GM03348 (cell line): ENCODE data around the gene TMEM192.
"Not testable (repeated sequence)": the region's sequence is repeated elsewhere in the genome, so short reads cannot be mapped to it uniquely, and the experiment has no call there.

ENCODE experiments used
- DNase-seq: peaks from one replicate; pipeline ENCODE4 v3.0.0; 2012; ENCODE audit warnings: low spot score

Gene TMEM192

GRCh38 chr4:165112368-165113121 lies at the start of gene TMEM192:
Gene TMEM192, minus strand, starts transcription at chr4:165112860. Its CDS starts 87 bp downstream, at chr4:165112773.
- DNase-seq: peak; percentile 99

- DNase-seq: no peak
Observed at GRCh38 chr4:165158762-165159161, 46.1 kb upstream of the TMEM192 start.

DNA sequence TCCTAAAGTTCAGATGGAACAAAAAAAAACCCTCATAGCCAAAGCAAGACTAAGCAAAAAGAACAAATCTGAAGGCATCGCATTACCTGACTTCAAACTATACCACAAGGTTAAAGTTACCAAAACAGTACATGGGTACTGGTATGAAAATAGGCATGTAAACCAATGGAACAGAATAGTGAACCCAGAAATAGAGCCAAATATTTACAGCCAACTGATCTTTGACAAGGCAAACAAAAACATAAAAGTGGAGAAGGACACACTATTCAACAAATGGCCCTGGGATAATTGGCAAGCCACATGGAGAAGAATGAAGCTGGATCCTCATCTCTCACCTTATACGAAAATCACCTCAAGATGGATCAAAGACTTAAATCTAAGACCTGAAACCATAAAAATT lies 44.2 kb upstream of the TMEM192 start:
- DNase-seq: no peak

DNA sequence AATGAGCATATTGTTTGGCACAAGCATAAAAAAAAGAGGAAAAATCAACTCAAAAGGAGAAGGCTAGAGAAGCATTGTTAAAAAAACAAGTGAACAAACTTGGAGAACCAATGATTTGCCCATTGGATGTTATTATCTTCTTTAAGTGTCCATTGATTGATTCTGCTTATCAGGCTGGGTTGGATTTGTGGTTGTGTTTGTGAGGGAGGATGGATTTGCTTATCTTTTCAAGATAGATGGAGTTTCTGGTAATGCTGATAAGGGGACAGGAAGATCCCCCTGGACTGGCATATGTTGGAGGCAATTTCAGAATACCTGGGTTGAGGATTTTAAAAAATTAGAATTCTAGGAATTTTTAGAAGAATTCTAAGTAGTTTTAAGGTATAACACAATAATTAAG lies 41.8 kb upstream of the TMEM192 start:
- DNase-seq: no peak

DNA sequence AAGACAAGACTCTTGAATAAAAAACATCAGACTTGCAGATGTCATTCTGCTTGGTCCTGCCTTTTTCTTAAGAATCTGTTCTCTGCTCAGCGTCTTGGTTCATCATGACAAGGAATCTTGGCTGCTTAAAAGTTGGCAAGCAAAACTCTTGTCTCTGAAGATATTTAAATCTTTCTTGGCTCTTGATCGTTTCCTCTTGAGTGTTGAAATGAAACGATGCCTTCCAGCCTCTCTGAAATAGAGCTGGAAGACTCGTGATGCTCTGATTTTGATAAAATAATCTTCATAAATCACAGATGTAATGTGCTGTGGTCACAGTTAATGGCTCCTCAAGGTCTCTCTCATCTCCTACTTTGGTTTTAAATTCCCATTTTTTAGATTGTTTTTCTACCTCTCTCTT lies 39.9 kb upstream of the TMEM192 start:
- DNase-seq: peak; percentile 21

- no peak for DNase-seq
Observed at GRCh38 chr4:165151734-165152133, 39.1 kb upstream of the TMEM192 start.

GRCh38 chr4:165150545-165150944 lies 37.9 kb upstream of the TMEM192 start:
- DNase-seq: no peak

DNA sequence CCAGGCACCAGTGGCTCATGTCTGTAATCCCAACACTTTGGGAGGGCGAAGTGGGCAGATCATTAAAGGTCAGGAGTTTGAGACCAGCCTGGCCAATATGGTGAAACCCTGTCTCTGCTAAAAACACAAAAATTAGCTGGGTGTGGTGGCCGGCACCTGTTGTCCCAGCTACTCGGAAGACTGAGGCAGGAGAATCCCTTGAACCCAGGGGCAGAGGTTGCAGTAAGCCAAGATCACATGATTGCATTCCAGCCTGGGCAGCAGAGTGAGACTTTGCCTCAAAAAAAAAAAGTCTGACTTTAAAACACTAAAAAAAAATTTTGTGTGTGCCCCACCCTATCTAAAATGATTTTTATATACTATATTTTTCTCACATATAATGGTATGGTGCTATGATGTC lies 26.2 kb upstream of the TMEM192 start:
- DNase-seq: no peak

DNA sequence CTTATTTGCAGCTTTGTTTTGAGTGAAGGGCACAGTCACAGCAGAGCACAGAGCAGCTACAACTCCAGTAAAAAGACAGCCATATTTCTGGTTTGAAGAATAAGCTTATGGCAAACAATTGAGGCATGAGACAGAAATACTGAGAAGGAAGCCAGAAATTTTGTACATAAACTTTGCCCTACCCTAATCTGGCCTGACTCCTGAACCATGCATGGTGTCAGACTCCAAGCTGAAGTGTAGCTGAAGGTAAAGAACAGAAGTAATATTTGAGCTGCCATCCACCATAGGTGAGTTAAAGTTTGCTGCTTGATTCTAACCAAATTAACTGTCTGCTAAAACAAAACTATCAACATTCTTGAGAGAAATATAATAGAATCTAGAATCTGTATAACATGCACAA lies 24.5 kb upstream of the TMEM192 start:
- no peak for DNase-seq

DNA sequence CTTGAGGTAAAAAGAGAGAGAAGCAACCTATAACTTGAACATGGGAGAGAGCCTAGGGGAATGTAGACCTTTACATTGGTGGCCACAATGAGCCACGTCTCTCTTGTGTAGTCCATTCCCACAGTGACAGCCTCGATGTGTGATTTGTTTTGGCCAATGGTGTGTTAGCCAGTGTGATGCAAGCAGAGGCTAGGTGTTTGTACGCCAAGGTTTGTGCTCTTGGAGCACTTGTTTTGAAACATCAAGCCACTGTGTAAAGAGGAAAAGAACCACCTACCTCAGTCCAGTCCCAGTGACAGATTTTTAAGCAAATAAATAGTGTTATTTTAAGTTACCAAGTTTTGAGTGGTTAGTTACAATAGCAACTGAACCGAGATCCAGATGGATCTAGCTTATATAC lies 23.9 kb upstream of the TMEM192 start:
- no peak for DNase-seq

DNA sequence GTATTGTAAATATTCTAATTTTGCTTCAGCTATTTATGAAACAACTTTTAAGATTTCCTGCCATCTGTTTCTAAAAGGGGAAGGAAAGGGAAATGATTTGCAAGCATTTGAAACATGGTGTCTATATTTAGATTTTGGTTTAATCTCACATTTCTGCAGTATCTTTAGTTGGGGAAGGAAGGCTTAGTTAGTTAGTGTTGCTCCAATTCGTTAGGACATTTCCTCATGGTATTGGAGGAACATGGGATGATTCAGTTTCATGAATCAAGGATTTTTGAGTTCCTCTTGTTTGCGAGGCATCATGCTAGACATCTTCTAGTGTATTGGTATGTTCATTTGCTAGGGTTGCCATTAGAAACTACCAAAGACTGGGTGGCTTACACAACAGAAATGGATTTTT lies 20.5 kb upstream of the TMEM192 start:
- DNase-seq: no peak

DNA sequence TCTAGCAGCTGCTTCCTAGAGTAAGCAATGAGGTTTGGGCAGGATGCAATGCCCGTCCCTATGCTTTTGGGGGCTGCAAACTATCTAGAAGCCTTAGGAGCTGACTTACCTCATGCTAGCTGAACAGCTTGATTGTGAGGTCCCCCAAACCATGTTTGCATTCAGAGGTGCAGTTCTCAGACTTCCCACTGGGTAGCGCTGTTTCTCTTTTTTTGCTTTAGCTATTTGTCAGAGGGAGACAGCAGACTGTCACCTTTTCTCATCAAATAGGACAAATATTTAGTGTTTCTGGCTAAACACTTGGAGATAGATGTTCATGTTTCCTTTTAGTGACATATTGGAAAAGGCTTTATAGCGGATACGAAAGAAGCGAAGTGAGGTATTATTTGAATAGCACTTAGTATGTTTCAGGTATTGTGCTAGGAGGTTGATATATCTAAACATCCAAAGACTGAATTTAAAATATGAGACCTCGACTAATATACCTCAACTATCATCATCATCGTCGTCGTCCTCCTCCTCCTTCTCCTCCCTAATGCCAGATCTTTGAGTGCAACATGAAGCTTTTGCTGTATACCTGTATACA lies 18.7 kb upstream of the TMEM192 start:
- DNase-seq: peak; percentile 67

- DNase-seq: no peak
Observed at GRCh38 chr4:165129924-165130323, 17.3 kb upstream of the TMEM192 start.

DNA sequence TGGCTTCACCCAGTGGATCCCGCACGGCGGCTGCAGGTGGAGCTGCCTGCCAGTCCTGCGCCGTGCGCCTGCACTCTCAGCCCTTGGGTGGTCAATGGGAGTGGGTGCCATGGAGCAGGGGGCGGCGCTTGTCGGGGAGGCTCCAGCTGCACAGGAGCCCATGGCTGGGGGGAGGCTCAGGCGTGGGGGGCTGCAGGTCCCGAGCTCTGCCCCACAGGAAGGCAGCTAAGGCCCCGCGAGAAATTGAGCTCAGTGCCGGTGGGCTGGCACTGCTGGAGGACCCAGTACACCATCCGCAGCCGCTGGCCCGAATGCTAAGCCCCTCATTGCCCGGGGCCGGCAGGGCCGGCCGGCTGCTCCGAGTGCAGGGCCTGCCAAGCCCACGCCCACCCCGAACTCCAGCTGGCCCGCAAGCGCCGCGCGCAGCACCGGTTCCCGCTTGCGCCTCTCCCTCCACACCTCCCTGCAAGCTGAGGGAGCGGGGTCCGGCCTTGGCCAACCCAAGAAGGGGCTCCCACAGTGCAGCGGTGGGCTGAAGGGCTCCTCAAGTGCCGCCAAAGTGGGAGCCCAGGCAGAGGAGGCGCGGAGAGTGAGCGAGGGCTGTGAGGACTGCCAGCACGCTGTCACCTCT lies 13.3 kb upstream of the TMEM192 start:
- not testable (repeated sequence) for DNase-seq

- no peak for DNase-seq
Observed at GRCh38 chr4:165124488-165124887, 11.8 kb upstream of the TMEM192 start.

GRCh38 chr4:165118256-165118909 lies 5.7 kb upstream of the TMEM192 start:
- DNase-seq: no peak

DNA sequence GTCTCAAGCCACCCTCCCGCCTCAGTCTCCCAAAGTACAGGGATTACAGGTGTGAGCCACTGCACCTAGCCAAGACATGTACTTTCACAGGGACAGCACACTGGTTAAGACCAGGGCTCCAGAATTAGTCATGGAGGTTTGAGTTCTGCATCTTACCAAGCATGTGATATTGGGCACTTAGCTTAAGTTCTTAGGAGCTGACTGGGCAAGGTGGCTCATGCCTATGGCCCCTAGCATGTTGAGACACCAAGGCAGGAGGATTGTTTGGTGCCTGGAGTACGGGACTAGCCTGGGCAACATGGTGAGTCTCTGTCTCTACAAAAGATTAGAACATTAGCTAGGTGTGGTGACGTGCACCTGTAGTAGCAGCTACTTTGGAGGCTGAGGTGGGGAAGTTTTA lies 2.6 kb upstream of the TMEM192 start:
- DNase-seq: no peak

DNA sequence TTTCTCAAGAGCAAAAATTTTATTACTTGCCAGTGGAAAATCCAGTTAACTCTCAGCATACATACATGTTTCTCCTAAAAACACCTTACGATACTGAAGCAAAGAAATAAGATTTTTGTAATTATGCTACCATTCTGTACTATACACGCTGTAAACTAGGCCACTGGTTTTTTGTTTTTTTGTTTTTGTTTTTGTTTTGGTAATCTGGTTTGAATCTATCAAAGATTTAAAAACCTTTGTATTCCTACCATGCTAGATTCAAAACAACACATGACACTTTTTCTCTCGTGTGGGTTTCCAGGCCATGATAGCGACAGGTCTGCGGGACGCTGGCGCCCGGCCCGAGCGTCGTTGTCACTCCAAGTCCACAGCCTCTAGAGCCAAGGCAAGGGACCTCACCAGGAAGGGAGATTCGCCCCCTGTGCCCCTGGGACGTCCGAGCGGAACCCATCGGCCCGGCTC lies 723 bp downstream of the TMEM192 start:
- DNase-seq: no peak

GRCh38 chr4:165106518-165106917 lies 6.1 kb downstream of the TMEM192 start:
- no peak for DNase-seq

DNA sequence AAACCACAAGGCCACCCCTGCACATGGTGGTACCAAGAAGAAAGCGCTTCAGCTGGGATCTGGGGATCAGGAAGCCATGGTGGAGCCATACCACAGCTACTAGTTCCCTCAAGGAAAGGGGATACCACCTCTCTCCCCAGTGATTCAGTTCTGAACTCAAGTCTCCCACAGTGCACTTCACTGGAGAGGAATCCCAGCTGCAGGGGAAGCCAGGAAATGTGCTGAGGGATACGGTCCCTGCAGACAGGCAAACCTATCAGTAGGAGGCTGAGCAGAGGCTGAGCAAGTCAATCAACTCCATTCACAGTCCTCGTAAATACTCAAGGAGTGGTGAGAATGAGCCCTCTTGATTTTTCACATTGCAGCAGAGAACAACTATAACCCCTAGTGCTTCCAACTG lies 11.0 kb downstream of the TMEM192 start:
- DNase-seq: no peak

GRCh38 chr4:165096776-165097175 lies 15.9 kb downstream of the TMEM192 start:
- DNase-seq: peak; percentile 62

DNA sequence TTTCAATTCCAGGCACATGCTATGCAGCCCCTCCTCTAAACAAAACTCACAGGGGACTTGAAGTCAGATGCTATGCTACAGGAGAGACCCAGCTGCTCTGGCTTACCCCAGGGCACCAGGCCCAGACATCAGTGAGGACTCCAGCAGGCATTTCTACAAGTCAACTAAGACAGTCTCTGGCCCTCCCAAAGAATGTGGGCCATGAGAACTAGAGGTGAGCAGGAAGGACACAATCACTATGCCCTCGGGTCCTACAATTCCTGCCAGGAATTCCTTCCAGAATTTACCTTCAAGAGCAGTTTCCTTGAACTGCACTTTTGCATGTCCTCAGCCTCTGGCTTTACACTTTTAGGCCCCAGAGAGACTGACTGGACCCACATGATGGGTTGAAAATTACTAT lies 17.4 kb downstream of the TMEM192 start:
- DNase-seq: no peak

DNA sequence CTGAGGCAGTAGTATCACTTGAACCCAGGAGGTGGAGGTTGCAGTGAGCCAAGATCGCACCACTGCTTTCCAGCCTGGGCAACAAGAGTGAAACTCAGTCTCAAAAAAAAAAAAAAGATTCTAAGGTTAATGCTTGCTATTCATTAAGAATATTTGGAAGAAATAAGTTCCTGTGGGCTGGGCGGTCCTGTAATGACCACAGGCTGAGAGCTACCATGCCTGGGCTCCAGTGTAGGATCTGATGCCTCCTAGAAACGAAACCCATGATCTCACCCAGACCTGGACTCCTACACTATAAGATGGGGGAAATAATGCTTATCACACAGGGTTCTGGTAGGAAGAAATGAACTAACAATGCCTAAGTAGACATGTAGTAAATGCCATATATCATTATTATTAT lies 17.8 kb downstream of the TMEM192 start:
- no peak for DNase-seq
